Left kidney (tissue), 2 donors: ENCODE data around the gene CNTNAP2. TPM values are rescaled to one million over a fixed set of nuclear protein-coding genes. Genes with fewer than 3 reads are reported as not detected.
A peak's percentile ranks its signal among the peaks of the same experiment; 100 is the strongest.
"Not testable (repeated sequence)": the region's sequence is repeated elsewhere in the genome, so short reads cannot be mapped to it uniquely, and the experiment has no call there.

Experiments used
- DNase-seq: peaks from one replicate; pipeline ENCODE4 v3.0.0-alpha.2; 2013
- polyA plus RNA-seq: library from polyadenylated mRNA; unstranded; fragments of 120-200 nt; gene quantifications from one replicate; pipeline ENCODE4 v1.2.1, GENCODE V29; 2013; ENCODE audit not compliant: insufficient read length

CNTNAP2 gene
- polyA plus RNA-seq, 1 donor, result 26.4 TPM

- no peak for DNase-seq
Measured at GRCh38 chr7:147771344-147771743, 1654.7 kb downstream of the CNTNAP2 start.

- no peak for DNase-seq
Measured at GRCh38 chr7:147774461-147774860, 1657.9 kb downstream of the CNTNAP2 start.

- DNase-seq, result peak; percentile 29
Measured at GRCh38 chr7:147775516-147776284, 1659.1 kb downstream of the CNTNAP2 start.

- no peak for DNase-seq
Measured at GRCh38 chr7:147777309-147777708, 1660.7 kb downstream of the CNTNAP2 start.

GRCh38 chr7:147779949-147780348 is 1663.3 kb downstream of the CNTNAP2 start:
- DNase-seq, result no peak

- no peak for DNase-seq
Measured at GRCh38 chr7:147796581-147796980, 1680.0 kb downstream of the CNTNAP2 start.

- DNase-seq, result no peak
Measured at GRCh38 chr7:147798001-147798400, 1681.4 kb downstream of the CNTNAP2 start.

GRCh38 chr7:147801762-147802161 is 1685.2 kb downstream of the CNTNAP2 start:
- DNase-seq, result not testable (repeated sequence)

- DNase-seq, result no peak
Measured at GRCh38 chr7:147803151-147803550, 1686.5 kb downstream of the CNTNAP2 start.

GRCh38 chr7:147803606-147804005 is 1687.0 kb downstream of the CNTNAP2 start:
- peak; percentile 13 for DNase-seq

- no peak for DNase-seq
Measured at GRCh38 chr7:147804032-147804431, 1687.4 kb downstream of the CNTNAP2 start.

GRCh38 chr7:147805996-147806576 is 1689.5 kb downstream of the CNTNAP2 start:
- no peak for DNase-seq

- no peak for DNase-seq
Measured at GRCh38 chr7:147809786-147810185, 1693.2 kb downstream of the CNTNAP2 start.

- DNase-seq, result no peak
Measured at GRCh38 chr7:147810269-147810668, 1693.7 kb downstream of the CNTNAP2 start.

- DNase-seq, result no peak
Measured at GRCh38 chr7:147811923-147812322, 1695.3 kb downstream of the CNTNAP2 start.

GRCh38 chr7:147813316-147813715 is 1696.7 kb downstream of the CNTNAP2 start:
- DNase-seq, result no peak

- no peak for DNase-seq
Measured at GRCh38 chr7:147818317-147818716, 1701.7 kb downstream of the CNTNAP2 start.

- DNase-seq, result no peak
Measured at GRCh38 chr7:147824671-147825070, 1708.1 kb downstream of the CNTNAP2 start.

- no peak for DNase-seq
Measured at GRCh38 chr7:147829016-147829415, 1712.4 kb downstream of the CNTNAP2 start.

GRCh38 chr7:147833557-147833956 is 1717.0 kb downstream of the CNTNAP2 start:
- no peak for DNase-seq

GRCh38 chr7:147833970-147834369 is 1717.4 kb downstream of the CNTNAP2 start:
- no peak for DNase-seq

- DNase-seq, result no peak
Measured at GRCh38 chr7:147852833-147853232, 1736.2 kb downstream of the CNTNAP2 start.
